Stimulated activated naive CD8-positive, alpha-beta T cell treated with anti-CD3 and anti-CD28 coated beads, Interleukin-15, amount 100 ng/mL, for 72 hours (primary cell): ENCODE measurements around the gene MED16.
A peak's percentile ranks its signal among the peaks of the same experiment; 100 is the strongest.
"Not testable (repeated sequence)": the region's sequence is repeated elsewhere in the genome, so short reads cannot be mapped to it uniquely, and the experiment has no call there.

ENCODE experiments used
- ATAC-seq: fragments of 150-1000 bp; cut with Tn5 transposase; 2 replicates; pipeline ENCODE4 v1.10.0; 2021; ENCODE audit warnings: mild to moderate bottlenecking, moderate library complexity
- DNase-seq, 2 donors: peaks; one replicate each; pipeline ENCODE4 v3.0.0; 2021 to 2022
- H3K27ac Mint-ChIP-seq, 2 donors: one replicate each; pipeline ENCODE4 v1.8.0; 2022; ENCODE audit warnings: mild to moderate bottlenecking in 2 of 2, mixed read lengths in 2 of 2, moderate library complexity in 2 of 2
- H3K27me3 Mint-ChIP-seq: one replicate; pipeline ENCODE4 v1.8.0; 2022; ENCODE audit warnings: mixed read lengths
- H3K4me1 Mint-ChIP-seq: one replicate; pipeline ENCODE4 v1.8.0; 2022; ENCODE audit warnings: mild to moderate bottlenecking, mixed read lengths
- H3K4me3 Mint-ChIP-seq, 2 donors: one replicate each; pipeline ENCODE4 v1.8.0; 2022; ENCODE audit warnings: mild to moderate bottlenecking in 2 of 2, mixed read lengths in 2 of 2, moderate library complexity in 1 of 2
- H3K9me3 Mint-ChIP-seq, 2 donors: one replicate each; pipeline ENCODE4 v1.8.0; 2022; ENCODE audit warnings: mixed read lengths in 2 of 2

MED16 gene

GRCh38 chr19:903266-903797, 10.3 kb upstream of the MED16 start:
- Mint-ChIP-seq H3K27ac (no peak overlapping the region), H3K9me3 (no peaks in the 10 kb centered on the region), H3K27me3 (no peaks in the 10 kb centered on the region), H3K4me1 (peaks cover 62% of the 10 kb centered on the region), H3K4me3 (no peak overlapping the region)
- no peak for ATAC-seq
- no peak for DNase-seq

GRCh38 chr19:902446-903226, 9.6 kb upstream of the MED16 start:
- ATAC-seq (no peak), DNase-seq (no peak)
- peak overlapping the region in 1 of 2 donors; percentile 52 for H3K27ac Mint-ChIP-seq
- no peaks in the 10 kb centered on the region for H3K9me3 Mint-ChIP-seq
- H3K4me3 Mint-ChIP-seq, result no peak overlapping the region
- peaks cover 55% of the 10 kb centered on the region for H3K4me1 Mint-ChIP-seq
- no peaks in the 10 kb centered on the region for H3K27me3 Mint-ChIP-seq

GRCh38 chr19:902093-902370, 9.0 kb upstream of the MED16 start:
- H3K4me1 Mint-ChIP-seq, result peaks cover 49% of the 10 kb centered on the region
- DNase-seq, result no peak
- no peak overlapping the region for H3K27ac Mint-ChIP-seq
- H3K9me3 Mint-ChIP-seq, result no peaks in the 10 kb centered on the region
- no peak overlapping the region for H3K4me3 Mint-ChIP-seq
- H3K27me3 Mint-ChIP-seq, result no peaks in the 10 kb centered on the region
- ATAC-seq, result no peak

- Mint-ChIP-seq H3K27me3 (no peaks in the 10 kb centered on the region), H3K27ac (peak overlapping the region in 1 of 2 donors; percentile 19), H3K4me1 (peaks cover 43% of the 10 kb centered on the region), H3K9me3 (no peaks in the 10 kb centered on the region), H3K4me3 (no peak overlapping the region)
- ATAC-seq (no peak), DNase-seq (no peak)
Observed at GRCh38 chr19:901216-902092, 8.5 kb upstream of the MED16 start.

GRCh38 chr19:900302-901111, 7.5 kb upstream of the MED16 start:
- ATAC-seq, result peak; percentile 64
- Mint-ChIP-seq H3K4me3 (no peak overlapping the region), H3K27me3 (no peaks in the 10 kb centered on the region), H3K9me3 (no peaks in the 10 kb centered on the region), H3K27ac (peak overlapping the region in 1 of 2 donors; percentile 50), H3K4me1 (peaks cover 34% of the 10 kb centered on the region)
- DNase-seq, result no peak

- Mint-ChIP-seq H3K9me3 (no peaks in the 10 kb centered on the region), H3K4me3 (no peak overlapping the region), H3K27ac (no peak overlapping the region), H3K27me3 (no peaks in the 10 kb centered on the region), H3K4me1 (peaks cover 33% of the 10 kb centered on the region)
- ATAC-seq (no peak), DNase-seq (no peak)
Observed at GRCh38 chr19:900043-900301, 7.0 kb upstream of the MED16 start.

- Mint-ChIP-seq H3K4me3 (no peak overlapping the region), H3K27me3 (no peaks in the 10 kb centered on the region), H3K4me1 (peaks cover 29% of the 10 kb centered on the region), H3K27ac (no peak overlapping the region), H3K9me3 (no peaks in the 10 kb centered on the region)
- ATAC-seq (no peak), DNase-seq (no peak)
Observed at GRCh38 chr19:899336-900042, 6.5 kb upstream of the MED16 start.

- H3K4me1 Mint-ChIP-seq, result peaks cover 27% of the 10 kb centered on the region
- no peak for ATAC-seq
- H3K27me3 Mint-ChIP-seq, result no peaks in the 10 kb centered on the region
- no peak overlapping the region for H3K27ac Mint-ChIP-seq
- no peaks in the 10 kb centered on the region for H3K9me3 Mint-ChIP-seq
- no peak overlapping the region for H3K4me3 Mint-ChIP-seq
- DNase-seq, result peak in 1 of 2 donors; percentile 31
Observed at GRCh38 chr19:898663-899062, 5.7 kb upstream of the MED16 start.

GRCh38 chr19:897442-898039, 4.6 kb upstream of the MED16 start:
- DNase-seq (no peak), ATAC-seq (no peak)
- H3K27me3 Mint-ChIP-seq, result no peaks in the 10 kb centered on the region
- no peak overlapping the region for H3K27ac Mint-ChIP-seq
- no peaks in the 10 kb centered on the region for H3K9me3 Mint-ChIP-seq
- H3K4me1 Mint-ChIP-seq, result peaks cover 28% of the 10 kb centered on the region
- H3K4me3 Mint-ChIP-seq, result no peak overlapping the region

GRCh38 chr19:896999-897398, 4.0 kb upstream of the MED16 start:
- no peak overlapping the region for H3K27ac Mint-ChIP-seq
- ATAC-seq (no peak), DNase-seq (no peak)
- H3K4me3 Mint-ChIP-seq, result no peak overlapping the region
- H3K27me3 Mint-ChIP-seq, result no peaks in the 10 kb centered on the region
- peaks cover 31% of the 10 kb centered on the region for H3K4me1 Mint-ChIP-seq
- no peaks in the 10 kb centered on the region for H3K9me3 Mint-ChIP-seq

- no peak overlapping the region for H3K27ac Mint-ChIP-seq
- ATAC-seq, result no peak
- peaks cover 28% of the 10 kb centered on the region for H3K4me1 Mint-ChIP-seq
- H3K27me3 Mint-ChIP-seq, result no peaks in the 10 kb centered on the region
- DNase-seq, result no peak
- no peaks in the 10 kb centered on the region for H3K9me3 Mint-ChIP-seq
- H3K4me3 Mint-ChIP-seq, result no peak overlapping the region
Observed at GRCh38 chr19:896434-896833, 3.4 kb upstream of the MED16 start.

GRCh38 chr19:892243-892893, 619 bp downstream of the MED16 start:
- Mint-ChIP-seq H3K4me3 (peak overlapping the region; percentile 84 to 94), H3K27me3 (no peaks in the 10 kb centered on the region), H3K9me3 (no peaks in the 10 kb centered on the region), H3K4me1 (peaks cover 27% of the 10 kb centered on the region), H3K27ac (peak overlapping the region; percentile 88 to 94)
- DNase-seq, result no peak
- peak; percentile 39 for ATAC-seq

GRCh38 chr19:891421-892200, 1.4 kb downstream of the MED16 start:
- not testable (repeated sequence) for H3K9me3 Mint-ChIP-seq, H3K27me3 Mint-ChIP-seq, DNase-seq, H3K27ac Mint-ChIP-seq, ATAC-seq
- H3K4me1 Mint-ChIP-seq, result peaks cover 27% of the 10 kb centered on the region
- peak overlapping the region; percentile 84 to 94 for H3K4me3 Mint-ChIP-seq

GRCh38 chr19:890831-891230, 2.2 kb downstream of the MED16 start:
- no peaks in the 10 kb centered on the region for H3K27me3 Mint-ChIP-seq
- H3K27ac Mint-ChIP-seq, result no peak overlapping the region
- DNase-seq (no peak), ATAC-seq (no peak)
- no peaks in the 10 kb centered on the region for H3K9me3 Mint-ChIP-seq
- H3K4me1 Mint-ChIP-seq, result peaks cover 27% of the 10 kb centered on the region
- peak overlapping the region; percentile 56 to 81 for H3K4me3 Mint-ChIP-seq
